IMR-90 (cell line): Measurements from ENCODE around the gene MAP3K15. TPM values are rescaled to one million over a fixed set of nuclear protein-coding genes. Genes with fewer than 3 reads are reported as not detected.

Experiments
- ATAC-seq: fragments of 200-7000 bp; cut with Tn5 transposase; 2 replicates; pipeline ENCODE4 v1.9.1; 2020; ENCODE audit warnings: low read depth, mild to moderate bottlenecking, moderate library complexity
- BruUV-seq: library from RNA; stranded (reverse); fragments of 400-500 nt; replicated peaks from 2 replicates; lab custom pipeline; 2021; lab: Mats Ljungman, UMichigan
- CTCF ChIA-PET: fragments of 300-600 bp; formaldehyde crosslinking; extraction: SDS; loops from one replicate; lab custom pipeline; 2021; ENCODE audit warnings: antibody characterized with exemption; lab: Yijun Ruan, JAX
- POLR2A ChIA-PET: fragments of 300-600 bp; sonication (Branson Sonifier 250); formaldehyde crosslinking; loops from one replicate; lab custom pipeline; 2022; ENCODE audit warnings: antibody characterized with exemption; ENCODE audit not compliant: unreplicated experiment; lab: Charles Lee
- DNase-seq: peaks from one replicate; pipeline ENCODE4 v3.0.0; 2013
- H2AFZ ChIP-seq: replicated peaks from 2 replicates; pipeline ENCODE3; 2013; ENCODE audit warnings: low read length, mild to moderate bottlenecking; ENCODE audit not compliant: poor library complexity
- H2AK5ac ChIP-seq: 2 replicates; pipeline ENCODE4 v1.6.1; 2013; ENCODE audit warnings: low read depth, low read length, inconsistent platforms
- H2AK9ac ChIP-seq: replicated peaks from 2 replicates; pipeline ENCODE3; 2013; ENCODE audit warnings: mild to moderate bottlenecking, low read depth, low read length, moderate library complexity; ENCODE audit not compliant: poor library complexity
- H2BK120ac ChIP-seq: 2 replicates; pipeline ENCODE4 v1.6.1; 2013; ENCODE audit warnings: low read depth, low read length, inconsistent platforms
- H2BK15ac ChIP-seq: 3 replicates; pipeline ENCODE4 v1.6.1; 2013; ENCODE audit warnings: low read depth, low read length, inconsistent platforms
- H2BK20ac ChIP-seq: 2 replicates; pipeline ENCODE4 v1.6.1; 2013; ENCODE audit warnings: low read depth, mild to moderate bottlenecking, inconsistent platforms, low read length, moderate library complexity
- H2BK5ac ChIP-seq: 2 replicates; pipeline ENCODE4 v1.6.1; 2013; ENCODE audit warnings: mild to moderate bottlenecking, low read depth, low read length, inconsistent platforms; ENCODE audit not compliant: poor library complexity, severe bottlenecking
- H3K14ac ChIP-seq: replicated peaks from 2 replicates; pipeline ENCODE4 v1.6.1; 2013; ENCODE audit warnings: low read depth, low read length, inconsistent platforms
- H3K18ac ChIP-seq: 2 replicates; pipeline ENCODE4 v1.6.1; 2013; ENCODE audit warnings: low read depth, low read length, control low read depth
- H3K23ac ChIP-seq: 2 replicates; pipeline ENCODE4 v1.6.1; 2013; ENCODE audit warnings: low read depth, low read length, inconsistent platforms
- H3K27ac ChIP-seq: 2 replicates; pipeline ENCODE4 v1.5.1; 2013; ENCODE audit warnings: mild to moderate bottlenecking, control low read depth, low read length; ENCODE audit not compliant: insufficient read depth
- H3K27me3 ChIP-seq: 2 replicates; pipeline ENCODE4 v1.6.1; 2013; ENCODE audit warnings: low read length; ENCODE audit not compliant: control insufficient read depth, insufficient read depth
- H3K36me3 ChIP-seq: 2 replicates; pipeline ENCODE4 v1.6.1; 2013; ENCODE audit warnings: low read length, mixed read lengths; ENCODE audit not compliant: control insufficient read depth, insufficient read depth
- H3K4ac ChIP-seq: 2 replicates; pipeline ENCODE4 v1.6.1; 2013; ENCODE audit warnings: low read depth, low read length, inconsistent platforms
- H3K4me1 ChIP-seq: 2 replicates; pipeline ENCODE4 v1.6.1; 2013; ENCODE audit warnings: low read length, mixed read lengths; ENCODE audit not compliant: control insufficient read depth, insufficient read depth
- H3K4me2 ChIP-seq: 2 replicates; pipeline ENCODE4 v1.6.1; 2013; ENCODE audit warnings: low read depth, mild to moderate bottlenecking, control low read depth, low read length, moderate library complexity
- H3K4me3 ChIP-seq: 2 replicates; pipeline ENCODE4 v1.5.1; 2013; ENCODE audit warnings: low read depth, mild to moderate bottlenecking, control low read depth, low read length, moderate library complexity; ENCODE audit not compliant: insufficient read depth
- H3K56ac ChIP-seq: 2 replicates; pipeline ENCODE4 v1.6.1; 2013; ENCODE audit warnings: low read length, inconsistent platforms; ENCODE audit not compliant: insufficient read depth; ENCODE audit errors: extremely low read depth
- H3K79me1 ChIP-seq, 2 experiments: 2 replicates each; pipeline ENCODE4 v1.6.1; 2013; ENCODE audit warnings: low read length in 2 of 2, inconsistent platforms in 1 of 2, low read depth in 1 of 2
- H3K9ac ChIP-seq: 2 replicates; pipeline ENCODE4 v1.6.1; 2013; ENCODE audit warnings: low read depth, low read length, control low read depth
- H3K9me1 ChIP-seq: 2 replicates; pipeline ENCODE4 v1.6.1; 2013; ENCODE audit warnings: low read length, inconsistent platforms; ENCODE audit not compliant: insufficient read depth
- H3K9me3 ChIP-seq: 2 replicates; pipeline ENCODE4 v1.6.1; 2013; ENCODE audit warnings: low read length; ENCODE audit not compliant: control insufficient read depth, insufficient read depth
- H4K20me1 ChIP-seq: 2 replicates; pipeline ENCODE4 v1.6.1; 2013; ENCODE audit warnings: low read length, inconsistent platforms; ENCODE audit not compliant: insufficient read depth
- H4K5ac ChIP-seq: 2 replicates; pipeline ENCODE4 v1.6.1; 2013; ENCODE audit warnings: mild to moderate bottlenecking, low read depth, low read length, control low read depth
- H4K8ac ChIP-seq, 2 experiments: 2 replicates each; pipeline ENCODE4 v1.6.1; 2013; ENCODE audit warnings: low read depth in 2 of 2, low read length in 2 of 2, control low read depth in 1 of 2, inconsistent platforms in 1 of 2
- H4K91ac ChIP-seq: 2 replicates; pipeline ENCODE4 v1.6.1; 2013; ENCODE audit warnings: low read depth, low read length, inconsistent platforms; ENCODE audit not compliant: insufficient read depth
- CHD1 ChIP-seq: IDR thresholded peaks from 2 replicates; pipeline ENCODE4 v1.6.1; 2012; ENCODE audit warnings: low read depth, low read length, improper control_type of control experiment
- FOS ChIP-seq: fragments of 150-350 bp; IDR thresholded peaks from 2 replicates; pipeline ENCODE4 v1.6.1; 2016; ENCODE audit warnings: low read depth, low read length
- MAFK ChIP-seq: IDR thresholded peaks from 2 replicates; pipeline ENCODE4 v1.6.1; 2012; ENCODE audit warnings: low read depth, low read length, improper control_type of control experiment
- MAZ ChIP-seq: IDR thresholded peaks from 2 replicates; pipeline ENCODE4 v1.6.1; 2012; ENCODE audit warnings: low read depth, mild to moderate bottlenecking, low read length, improper control_type of control experiment, moderate library complexity, borderline replicate concordance
- MXI1 ChIP-seq: IDR thresholded peaks from 2 replicates; pipeline ENCODE4 v1.6.1; 2012; ENCODE audit warnings: low read depth, mild to moderate bottlenecking, low read length, moderate library complexity, borderline replicate concordance
- NFE2L2 ChIP-seq: fragments of 150-350 bp; IDR thresholded peaks from 2 replicates; pipeline ENCODE4 v1.6.1; 2016; ENCODE audit warnings: low read depth, mild to moderate bottlenecking, low read length
- POLR2A ChIP-seq: IDR thresholded peaks from 2 replicates; pipeline ENCODE4 v1.6.1; 2012; ENCODE audit warnings: mild to moderate bottlenecking, low read depth, low read length
- RCOR1 ChIP-seq: IDR thresholded peaks from 2 replicates; pipeline ENCODE4 v1.6.1; 2012; ENCODE audit warnings: mild to moderate bottlenecking, low read length, improper control_type of control experiment; ENCODE audit not compliant: insufficient replicate concordance
- RFX5 ChIP-seq: IDR thresholded peaks from 2 replicates; pipeline ENCODE4 v1.8.0; 2012; ENCODE audit warnings: low read depth, mild to moderate bottlenecking, low read length, moderate library complexity
- WGBS, 2 experiments: methylation state at CpG; one replicate each; pipeline versions ENCODE4 v1.1.5 to v1.1.7; 2013; ENCODE audit warnings: missing lambda C conversion rate in 2 of 2; ENCODE audit not compliant: insufficient read length in 1 of 2; ENCODE audit errors: extremely low coverage in 2 of 2; 5-methylcytosine and 5-hydroxymethylcytosine counted together
- dilution Hi-C: fragments of 300-500 bp; cut with HindIII; formaldehyde crosslinking; loops from one replicate; pipeline ENCODE4 v1.14.3; 2018; ENCODE audit warnings: low sequenced_read_pairs; ENCODE audit not compliant: unreplicated experiment
- in situ Hi-C: fragments of 300-500 bp; cut with MboI; formaldehyde crosslinking; loops from 3 replicates; pipeline ENCODE4 v1.14.3; 2019; ENCODE audit warnings: low sequenced_read_pairs, inconsistent platforms, mixed read lengths
- intact Hi-C: fragments of 100-400 bp; cut with micrococcal nuclease; formaldehyde crosslinking; loops from 2 replicates; pipeline ENCODE4 v1.10.0; 2022
- polyA plus RNA-seq, 3 experiments: library from polyadenylated mRNA; depleted of rRNA; stranded (reverse); fragments of >200 nt; gene quantifications; 2 replicates each; pipeline ENCODE4 v1.2.3, GENCODE V29; 2012; ENCODE audit warnings: low replicate concordance in 1 of 3
- total RNA-seq: library from RNA; depleted of rRNA; stranded (reverse); fragments of >200 nt; gene quantifications from 2 replicates; pipeline ENCODE4 v1.2.3, GENCODE V29; 2012
- TF ChIP-seq, protein P1 (sequence below): fragments of 150-350 bp; IDR thresholded peaks from 2 replicates; pipeline ENCODE4 v1.6.1; 2016; ENCODE audit warnings: low read depth, mild to moderate bottlenecking, low read length, moderate library complexity, borderline replicate concordance

The MAP3K15 gene
- total and polyA plus RNA-seq, 2 of the 4 experiments (the other 2 are of a cell fraction) = under 0.01 to 0.10 TPM

- Histone ChIP-seq H4K8ac (no peak overlapping the region), H3K9ac (no peak overlapping the region), H4K91ac (no peak overlapping the region), H3K56ac (no peak overlapping the region), H3K27ac (no peak overlapping the region), H2BK20ac (no peak overlapping the region), H3K9me1 (no peaks in the 10 kb centered on the region), H2AK5ac (no peak overlapping the region), H2AK9ac (no peak overlapping the region), H3K4ac (no peak overlapping the region), H3K23ac (no peak overlapping the region), H2AFZ (no peak overlapping the region), H3K36me3 (no peaks in the 10 kb centered on the region), H2BK5ac (no peak overlapping the region), H3K4me2 (no peak overlapping the region), H3K4me3 (no peak overlapping the region), H3K14ac (no peak overlapping the region), H2BK120ac (no peak overlapping the region), H3K18ac (no peak overlapping the region), H3K79me1 (no peaks in the 10 kb centered on the region), H3K4me1 (no peaks in the 10 kb centered on the region), H4K20me1 (no peaks in the 10 kb centered on the region), H3K27me3 (no peaks in the 10 kb centered on the region), H4K5ac (no peak overlapping the region), H3K9me3 (no peaks in the 10 kb centered on the region), H2BK15ac (no peak overlapping the region)
- in situ Hi-C loops = loop anchor here (25.0 kb wide), 1 partner anchor 1145 kb away; no protein-coding TSS in a partner anchor
- DNase-seq (no peak), ATAC-seq (no peak)
- 74% methylated on average over 4 of the region's 8 CpGs; no CpG with 5 or more reads in 1 of the 2 experiments for WGBS, 2 experiments
- no peak for TF ChIP-seq NFE2L2
- no peak for TF ChIP-seq MAFK
- no peak for TF ChIP-seq RFX5
- no peak for TF ChIP-seq MAZ
- TF ChIP-seq, protein P1, sequence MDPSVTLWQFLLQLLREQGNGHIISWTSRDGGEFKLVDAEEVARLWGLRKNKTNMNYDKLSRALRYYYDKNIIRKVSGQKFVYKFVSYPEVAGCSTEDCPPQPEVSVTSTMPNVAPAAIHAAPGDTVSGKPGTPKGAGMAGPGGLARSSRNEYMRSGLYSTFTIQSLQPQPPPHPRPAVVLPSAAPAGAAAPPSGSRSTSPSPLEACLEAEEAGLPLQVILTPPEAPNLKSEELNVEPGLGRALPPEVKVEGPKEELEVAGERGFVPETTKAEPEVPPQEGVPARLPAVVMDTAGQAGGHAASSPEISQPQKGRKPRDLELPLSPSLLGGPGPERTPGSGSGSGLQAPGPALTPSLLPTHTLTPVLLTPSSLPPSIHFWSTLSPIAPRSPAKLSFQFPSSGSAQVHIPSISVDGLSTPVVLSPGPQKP = no peak
- TF ChIP-seq POLR2A = no peak
- no peak for TF ChIP-seq MXI1
- TF ChIP-seq CHD1 = no peak
- no peak for TF ChIP-seq FOS
- no peak for TF ChIP-seq RCOR1
- CTCF ChIA-PET = no interaction called here
- POLR2A ChIA-PET = no interaction called here
- dilution Hi-C loops = no loop called here
- intact Hi-C loops = no loop called here
- no TSS peak for BruUV-seq
Measured at GRCh38 chrX:19532709-19533108, 17.4 kb upstream of the MAP3K15 start.
